ENCODE results near the gene PRM3. TPM values are rescaled to one million over a fixed set of nuclear protein-coding genes. Genes with fewer than 3 reads are reported as not detected.

The PRM3 gene
- total and polyA plus RNA-seq, 12 donors: not detected

DNA sequence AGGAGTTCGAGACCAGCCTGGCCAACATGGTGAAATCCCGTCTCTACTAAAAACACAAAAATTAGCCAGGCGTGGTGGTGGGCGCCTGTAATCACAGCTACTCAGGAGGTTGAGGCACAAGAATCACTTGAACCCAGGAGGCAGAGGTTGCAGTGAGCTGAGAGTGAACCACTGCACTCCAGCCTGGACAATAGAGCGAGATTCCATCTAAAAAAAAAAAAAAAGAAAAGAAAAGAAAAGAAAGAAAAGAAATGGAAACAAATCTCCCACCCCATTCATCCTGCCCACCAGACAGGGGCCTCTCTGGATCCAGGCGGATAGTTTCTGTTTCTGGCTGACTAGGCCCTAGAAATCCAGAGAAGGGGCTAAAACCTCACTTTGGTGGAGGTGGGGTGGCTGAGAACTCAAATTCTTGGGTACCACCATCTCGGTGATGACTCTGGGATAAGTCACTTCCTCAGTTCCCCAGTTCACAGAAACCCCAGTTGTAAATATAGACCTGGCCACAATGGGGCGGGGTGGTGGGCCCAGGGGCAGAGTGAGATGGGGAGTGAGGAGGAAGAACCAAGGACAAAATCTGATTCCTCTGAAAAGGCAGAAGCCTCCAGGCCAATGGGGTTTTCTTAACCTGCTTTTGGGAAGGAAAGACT lies 39.6 kb downstream of the PRM3 start:
- Histone ChIP-seq H3K36me3 (replicated peaks in 1 of 2) (no peaks in the 10 kb centered on the region), H3K9me3 (replicated peaks in 1 of 3) (no peaks in the 10 kb centered on the region), H3K27me3 (no peaks in the 10 kb centered on the region), H3K4me1 (replicated peaks in 1 of 2) (peaks cover 4 to 22% of the 10 kb centered on the region in 2 donors), H3K4me3 (no peak overlapping the region), H3K27ac (no peak overlapping the region)
- intact Hi-C loops (cut with DNase I): no loop called here
- 79 to 92% (median 85%) methylated on average over 8 of the region's 8 CpGs for WGBS, 4 donors
- DNase-seq: no peak
- TF ChIP-seq POLR2A (IDR thresholded peaks at IDR 0.05): no peak
- TF ChIP-seq, protein P1, sequence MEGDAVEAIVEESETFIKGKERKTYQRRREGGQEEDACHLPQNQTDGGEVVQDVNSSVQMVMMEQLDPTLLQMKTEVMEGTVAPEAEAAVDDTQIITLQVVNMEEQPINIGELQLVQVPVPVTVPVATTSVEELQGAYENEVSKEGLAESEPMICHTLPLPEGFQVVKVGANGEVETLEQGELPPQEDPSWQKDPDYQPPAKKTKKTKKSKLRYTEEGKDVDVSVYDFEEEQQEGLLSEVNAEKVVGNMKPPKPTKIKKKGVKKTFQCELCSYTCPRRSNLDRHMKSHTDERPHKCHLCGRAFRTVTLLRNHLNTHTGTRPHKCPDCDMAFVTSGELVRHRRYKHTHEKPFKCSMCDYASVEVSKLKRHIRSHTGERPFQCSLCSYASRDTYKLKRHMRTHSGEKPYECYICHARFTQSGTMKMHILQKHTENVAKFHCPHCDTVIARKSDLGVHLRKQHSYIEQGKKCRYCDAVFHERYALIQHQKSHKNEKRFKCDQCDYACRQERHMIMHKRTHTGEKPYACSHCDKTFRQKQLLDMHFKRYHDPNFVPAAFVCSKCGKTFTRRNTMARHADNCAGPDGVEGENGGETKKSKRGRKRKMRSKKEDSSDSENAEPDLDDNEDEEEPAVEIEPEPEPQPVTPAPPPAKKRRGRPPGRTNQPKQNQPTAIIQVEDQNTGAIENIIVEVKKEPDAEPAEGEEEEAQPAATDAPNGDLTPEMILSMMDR (IDR thresholded peaks at IDR 0.05): no peak

DNA sequence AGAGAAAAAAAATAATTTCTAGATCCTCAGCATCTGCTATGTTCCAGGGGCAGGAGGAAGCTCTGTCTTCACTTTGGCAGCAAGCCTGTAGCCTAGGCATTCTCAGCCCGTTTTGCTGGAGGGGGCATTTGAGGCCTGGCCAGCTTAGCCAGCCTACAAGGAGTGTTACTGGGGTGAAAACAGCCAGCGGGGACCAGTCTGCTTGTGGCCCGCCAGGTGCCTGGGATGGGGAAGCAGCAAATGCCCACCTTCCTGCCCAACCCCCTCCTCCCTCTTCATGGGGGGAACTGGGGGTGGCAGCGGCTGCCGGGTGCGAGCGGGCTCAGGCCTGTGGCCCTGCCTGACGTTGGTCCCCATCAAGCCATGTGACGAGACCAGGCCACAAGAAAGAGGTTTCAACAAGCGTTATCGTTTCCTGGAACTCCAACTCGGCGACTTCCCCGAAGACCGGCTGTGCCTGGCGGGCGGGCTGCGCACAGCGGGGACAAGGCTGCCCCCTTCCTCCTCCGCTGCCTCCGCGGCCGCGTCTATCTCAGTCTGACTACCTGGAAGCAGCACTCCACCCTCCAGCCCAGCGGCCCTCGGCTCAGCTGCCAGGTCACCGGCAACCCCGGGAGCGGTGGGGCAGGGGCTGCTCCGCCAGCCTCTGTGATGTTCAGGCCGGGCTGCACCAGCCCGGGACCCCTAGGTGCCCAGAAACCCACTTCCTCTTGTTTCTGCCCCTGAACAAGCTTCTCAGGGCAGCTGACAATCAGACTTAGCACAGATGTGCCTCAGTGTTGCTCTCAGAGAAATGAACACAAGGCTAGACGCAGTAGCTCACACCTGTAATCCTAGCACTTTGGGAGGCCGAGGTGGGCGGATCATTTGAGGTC lies 40.3 kb downstream of the PRM3 start:
- H3K4me1 ChIP-seq (replicated peaks in 1 of 2): peaks cover 4 to 22% of the 10 kb centered on the region in 2 donors
- TF ChIP-seq POLR2A (IDR thresholded peaks at IDR 0.05): no peak
- TF ChIP-seq, protein P1 (IDR thresholded peaks at IDR 0.05): no peak
- H3K9me3 ChIP-seq (replicated peaks in 1 of 3): no peaks in the 10 kb centered on the region
- no peak overlapping the region for H3K4me3 ChIP-seq
- WGBS, 4 donors: 58 to 76% (median 70%) methylated on average over 15 to 35 of the region's 35 CpGs
- no peaks in the 10 kb centered on the region for H3K27me3 ChIP-seq
- intact Hi-C loops (cut with DNase I): no loop called here
- no peaks in the 10 kb centered on the region for H3K36me3 ChIP-seq (replicated peaks in 1 of 2)
- DNase-seq: peak in 4 of 7 donors; percentile 39 to 59 (median 42)
- peak overlapping the region in 2 of 5 donors; percentile 45 to 47 for H3K27ac ChIP-seq

DNA sequence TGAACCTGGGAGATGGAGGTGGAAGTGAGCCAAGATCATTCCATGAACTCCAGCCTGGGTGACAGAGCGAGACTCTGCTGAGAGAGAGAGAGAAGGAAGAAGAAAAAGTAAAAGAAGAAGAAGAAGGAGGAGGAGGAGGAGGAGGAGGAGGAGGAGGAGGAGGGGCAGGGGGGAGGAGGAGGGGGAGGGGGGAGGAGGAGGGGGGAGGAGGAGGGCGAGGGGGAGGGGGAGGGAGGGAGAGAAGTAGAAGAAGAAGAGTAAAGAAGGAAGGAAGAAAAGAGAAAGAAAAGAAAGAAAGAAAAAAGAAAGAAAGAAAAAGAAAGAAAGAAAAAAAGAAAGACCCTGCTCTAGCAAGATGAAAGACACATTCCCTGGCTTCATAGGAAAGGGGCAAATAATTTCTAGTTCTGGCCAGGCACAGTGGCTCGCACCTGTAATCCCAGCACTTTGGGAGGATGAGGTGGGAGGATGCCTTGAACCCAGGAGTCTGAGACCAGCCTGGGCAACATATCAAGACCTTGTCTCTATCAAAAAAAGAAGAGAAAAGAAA lies 41.1 kb downstream of the PRM3 start:
- intact Hi-C loops (cut with DNase I): no loop called here
- Histone ChIP-seq H3K4me1 (replicated peaks in 1 of 2) (peaks cover 4 to 22% of the 10 kb centered on the region in 2 donors), H3K36me3 (replicated peaks in 1 of 2) (no peaks in the 10 kb centered on the region), H3K9me3 (replicated peaks in 1 of 3) (no peaks in the 10 kb centered on the region), H3K27me3 (no peaks in the 10 kb centered on the region), H3K27ac (peak overlapping the region in 1 of 5 donors; percentile 47), H3K4me3 (no peak overlapping the region)
- DNase-seq: no peak
- WGBS, 4 donors: 62 to 85% (median 82%) methylated on average over 1 to 2 of the region's 3 CpGs
- TF ChIP-seq POLR2A (IDR thresholded peaks at IDR 0.05): no peak
- TF ChIP-seq, protein P1 (IDR thresholded peaks at IDR 0.05): no peak

DNA sequence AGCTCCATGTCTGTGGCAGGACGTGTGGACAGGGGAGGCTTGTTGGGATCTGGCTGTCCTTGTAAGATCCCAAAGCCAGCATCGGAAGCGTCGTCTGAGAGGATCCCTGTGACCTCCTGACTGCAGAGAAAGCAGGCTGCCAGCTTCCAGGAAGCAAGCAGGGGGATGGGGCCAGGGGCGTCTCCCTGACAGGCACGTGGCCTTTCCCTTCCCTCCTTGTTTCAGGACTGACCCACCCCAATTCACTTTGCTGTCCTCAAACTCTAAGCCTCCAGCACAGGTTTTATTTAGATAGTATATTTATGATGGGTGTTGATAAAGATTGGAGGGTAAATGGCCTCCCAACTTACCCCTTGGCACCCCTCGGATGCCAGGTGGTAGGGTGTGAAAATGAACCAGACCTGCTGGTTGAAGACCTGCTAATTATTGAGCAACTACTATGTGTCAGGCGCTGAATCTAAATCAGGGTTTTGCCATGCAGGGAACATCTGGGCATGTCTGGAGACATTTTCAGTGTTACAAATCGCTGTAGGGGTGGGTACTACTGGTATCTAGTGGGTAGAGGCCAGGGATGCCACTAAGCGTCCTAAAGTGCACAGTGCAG lies 42.0 kb downstream of the PRM3 start:
- no peaks in the 10 kb centered on the region for H3K27me3 ChIP-seq
- no peaks in the 10 kb centered on the region for H3K36me3 ChIP-seq (replicated peaks in 1 of 2)
- H3K27ac ChIP-seq: no peak overlapping the region
- H3K4me1 ChIP-seq (replicated peaks in 1 of 2): peaks cover 4 to 22% of the 10 kb centered on the region in 2 donors
- no peak overlapping the region for H3K4me3 ChIP-seq
- intact Hi-C loops (cut with DNase I): no loop called here
- DNase-seq: peak in 5 of 7 donors; percentile 34 to 58 (median 44)
- no peak for TF ChIP-seq POLR2A (IDR thresholded peaks at IDR 0.05)
- TF ChIP-seq, protein P1 (IDR thresholded peaks at IDR 0.05): no peak
- WGBS, 4 donors: 37 to 53% (median 47%) methylated on average over 10 of the region's 10 CpGs
- no peaks in the 10 kb centered on the region for H3K9me3 ChIP-seq (replicated peaks in 1 of 3)

Measured in adrenal gland (tissue), 12 donors.